ENCODE measurements around the gene GLUL. TPM values are rescaled to one million over a fixed set of nuclear protein-coding genes. Genes with fewer than 3 reads are reported as not detected.

The GLUL gene
- total RNA-seq, 1 experiment from 2014 or later = 11.8 TPM

- in situ Hi-C loops (cut with HindIII; ENCODE audit: low pct_unique_long_range_greater_than_20kb, low sequenced_read_pairs) = no loop called here
- no peak for DNase-seq (ENCODE audit: low read depth)
Observed at GRCh38 chr1:182397653-182398393, 6.2 kb upstream of the GLUL start.

- DNase-seq (ENCODE audit: low read depth) = no peak
- in situ Hi-C loops (cut with HindIII; ENCODE audit: low pct_unique_long_range_greater_than_20kb, low sequenced_read_pairs) = no loop called here
Observed at GRCh38 chr1:182395906-182396305, 4.3 kb upstream of the GLUL start.

- in situ Hi-C loops (cut with HindIII; ENCODE audit: low pct_unique_long_range_greater_than_20kb, low sequenced_read_pairs) = no loop called here
- DNase-seq (ENCODE audit: low read depth) = no peak
Observed at GRCh38 chr1:182394055-182394775, 2.6 kb upstream of the GLUL start.

- in situ Hi-C loops (cut with HindIII; ENCODE audit: low pct_unique_long_range_greater_than_20kb, low sequenced_read_pairs) = no loop called here
- no peak for DNase-seq (ENCODE audit: low read depth)
Observed at GRCh38 chr1:182392050-182393028, 749 bp upstream of the GLUL start.

GRCh38 chr1:182391028-182391361 is 595 bp downstream of the GLUL start:
- no peak for DNase-seq (ENCODE audit: low read depth)
- in situ Hi-C loops (cut with HindIII; ENCODE audit: low pct_unique_long_range_greater_than_20kb, low sequenced_read_pairs) = no loop called here

GRCh38 chr1:182389619-182390047 is 2.0 kb downstream of the GLUL start:
- in situ Hi-C loops (cut with HindIII; ENCODE audit: low pct_unique_long_range_greater_than_20kb, low sequenced_read_pairs) = no loop called here

GRCh38 chr1:182388392-182389134 is 3.0 kb downstream of the GLUL start:
- in situ Hi-C loops (cut with HindIII; ENCODE audit: low pct_unique_long_range_greater_than_20kb, low sequenced_read_pairs) = no loop called here
- no peak for DNase-seq (ENCODE audit: low read depth)

More at GRCh38 chr1:182389619-182390047, 2.0 kb downstream of the GLUL start:
- DNase-seq (ENCODE audit: low read depth) = no peak

- no peak for DNase-seq (ENCODE audit: low read depth)
- in situ Hi-C loops (cut with HindIII; ENCODE audit: low pct_unique_long_range_greater_than_20kb, low sequenced_read_pairs) = no loop called here
Observed at GRCh38 chr1:182387566-182387965, 4.0 kb downstream of the GLUL start.

GRCh38 chr1:182386980-182387379 is 4.6 kb downstream of the GLUL start:
- no peak for DNase-seq (ENCODE audit: low read depth)
- in situ Hi-C loops (cut with HindIII; ENCODE audit: low pct_unique_long_range_greater_than_20kb, low sequenced_read_pairs) = no loop called here

- no peak for DNase-seq (ENCODE audit: low read depth)
- in situ Hi-C loops (cut with HindIII; ENCODE audit: low pct_unique_long_range_greater_than_20kb, low sequenced_read_pairs) = no loop called here
Observed at GRCh38 chr1:182385885-182386853, 5.4 kb downstream of the GLUL start.

- in situ Hi-C loops (cut with HindIII; ENCODE audit: low pct_unique_long_range_greater_than_20kb, low sequenced_read_pairs) = no loop called here
- DNase-seq (ENCODE audit: low read depth) = no peak
Observed at GRCh38 chr1:182384387-182384960, 7.1 kb downstream of the GLUL start.

- DNase-seq (ENCODE audit: low read depth) = no peak
- in situ Hi-C loops (cut with HindIII; ENCODE audit: low pct_unique_long_range_greater_than_20kb, low sequenced_read_pairs) = no loop called here
Observed at GRCh38 chr1:182383934-182384333, 7.7 kb downstream of the GLUL start.

GRCh38 chr1:182383037-182383661 is 8.4 kb downstream of the GLUL start:
- DNase-seq (ENCODE audit: low read depth) = no peak
- in situ Hi-C loops (cut with HindIII; ENCODE audit: low pct_unique_long_range_greater_than_20kb, low sequenced_read_pairs) = no loop called here

GRCh38 chr1:182381962-182382819 is 9.4 kb downstream of the GLUL start:
- in situ Hi-C loops (cut with HindIII; ENCODE audit: low pct_unique_long_range_greater_than_20kb, low sequenced_read_pairs) = no loop called here
- DNase-seq (ENCODE audit: low read depth) = no peak

GRCh38 chr1:182380199-182380598 is 11.4 kb downstream of the GLUL start:
- no peak for DNase-seq (ENCODE audit: low read depth)
- in situ Hi-C loops (cut with HindIII; ENCODE audit: low pct_unique_long_range_greater_than_20kb, low sequenced_read_pairs) = no loop called here
